NCI-H2107 treated with DMSO at 0.1 percent for 48 hours (cell line): ENCODE measurements around the gene ISCA2.
"Not testable (repeated sequence)": the region's sequence is repeated elsewhere in the genome, so short reads cannot be mapped to it uniquely, and the experiment has no call there.

Source experiments
- DNase-seq: peaks from one replicate; lab custom pipeline; 2025; ENCODE audit not compliant: unreplicated experiment; lab: John Stamatoyannopoulos, UW

ISCA2 gene, protein sequence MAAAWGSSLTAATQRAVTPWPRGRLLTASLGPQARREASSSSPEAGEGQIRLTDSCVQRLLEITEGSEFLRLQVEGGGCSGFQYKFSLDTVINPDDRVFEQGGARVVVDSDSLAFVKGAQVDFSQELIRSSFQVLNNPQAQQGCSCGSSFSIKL

DNA sequence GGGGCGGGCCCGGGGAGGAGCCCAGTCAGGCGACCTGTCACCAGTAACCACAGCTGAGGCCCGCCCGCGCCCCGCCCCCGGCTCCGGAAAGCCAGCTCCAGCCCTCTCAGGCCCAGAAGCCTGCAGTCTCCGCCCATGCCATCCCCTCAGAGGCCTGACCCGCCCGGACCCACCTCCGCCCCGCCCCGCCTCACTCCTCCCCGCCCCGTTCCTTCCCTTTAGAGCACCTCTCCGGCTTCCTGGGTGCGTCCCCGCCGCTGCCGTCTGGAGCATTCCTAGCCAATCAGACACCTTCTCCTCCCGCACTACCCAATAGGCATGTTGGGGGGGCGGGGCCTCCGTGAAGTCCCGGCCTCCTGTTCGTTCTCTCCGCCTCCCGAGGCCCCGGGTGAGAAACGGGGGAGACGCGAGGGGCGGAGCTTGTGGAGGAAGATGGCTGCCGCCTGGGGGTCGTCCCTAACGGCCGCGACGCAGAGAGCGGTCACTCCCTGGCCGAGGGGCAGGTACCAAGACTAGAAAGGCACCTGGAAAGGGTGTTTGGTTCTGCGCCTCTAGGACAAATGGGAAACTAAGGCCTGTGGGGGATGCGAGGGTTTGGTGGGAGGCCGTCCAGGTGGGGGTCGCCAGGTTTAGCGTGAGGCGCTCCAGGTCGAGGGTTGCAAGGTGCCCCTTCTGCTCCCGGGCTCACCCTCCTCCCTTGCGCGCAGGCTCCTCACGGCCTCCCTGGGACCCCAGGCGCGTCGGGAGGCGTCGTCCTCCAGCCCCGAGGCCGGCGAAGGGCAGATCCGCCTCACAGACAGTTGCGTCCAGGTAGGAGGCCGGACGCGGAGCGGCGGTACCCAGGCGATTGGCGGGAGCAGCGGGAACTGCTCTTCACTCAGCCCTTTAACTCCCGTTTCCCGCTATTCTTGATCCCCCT is at the start of gene ISCA2:
ISCA2 (plus strand) TSS at position 423 of the 919 bp plus-strand sequence; CDS start at position 433, 10 bp downstream.
- DNase-seq, result peak; percentile 99

DNA sequence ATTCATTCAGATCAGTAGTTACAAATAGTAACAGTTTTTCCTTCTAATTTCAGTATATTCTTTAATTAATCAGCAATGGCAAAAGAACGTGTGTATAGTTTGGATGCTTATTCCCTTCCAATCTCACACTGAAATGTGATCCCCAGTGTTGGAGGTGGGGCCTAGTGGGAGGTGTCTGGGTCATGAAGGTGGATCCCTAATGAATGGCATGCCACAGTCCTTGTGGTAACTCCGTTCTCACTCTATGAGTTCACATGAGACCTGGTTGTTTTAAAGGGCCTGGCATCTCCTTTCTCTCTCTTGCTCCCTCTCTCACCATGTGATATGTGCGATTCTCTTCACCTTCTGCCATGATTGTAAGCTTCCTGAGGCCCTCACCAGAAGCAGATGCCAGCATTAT is 48.7 kb upstream of the ISCA2 start:
- DNase-seq, result peak; percentile 21

DNA sequence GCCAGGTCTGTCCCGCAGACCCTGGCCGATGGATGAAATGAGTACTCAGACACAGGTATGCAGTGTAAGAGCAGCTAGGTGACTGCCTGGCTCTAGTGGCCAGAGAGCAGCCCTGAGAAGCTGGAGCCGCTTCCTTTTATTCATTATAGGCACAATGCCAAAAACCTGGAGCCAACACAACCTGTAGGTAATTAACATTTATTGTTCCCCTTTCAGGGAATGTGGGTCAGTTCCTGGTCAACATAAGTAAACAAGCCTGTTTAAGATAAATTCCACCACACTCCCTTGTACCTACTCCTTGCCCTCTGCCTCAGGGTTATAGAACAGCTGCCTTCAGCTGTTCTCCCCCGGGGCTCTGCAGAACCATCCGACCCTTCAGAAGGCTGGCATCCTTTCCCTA is 39.2 kb upstream of the ISCA2 start:
- DNase-seq, result not testable (repeated sequence)

DNA sequence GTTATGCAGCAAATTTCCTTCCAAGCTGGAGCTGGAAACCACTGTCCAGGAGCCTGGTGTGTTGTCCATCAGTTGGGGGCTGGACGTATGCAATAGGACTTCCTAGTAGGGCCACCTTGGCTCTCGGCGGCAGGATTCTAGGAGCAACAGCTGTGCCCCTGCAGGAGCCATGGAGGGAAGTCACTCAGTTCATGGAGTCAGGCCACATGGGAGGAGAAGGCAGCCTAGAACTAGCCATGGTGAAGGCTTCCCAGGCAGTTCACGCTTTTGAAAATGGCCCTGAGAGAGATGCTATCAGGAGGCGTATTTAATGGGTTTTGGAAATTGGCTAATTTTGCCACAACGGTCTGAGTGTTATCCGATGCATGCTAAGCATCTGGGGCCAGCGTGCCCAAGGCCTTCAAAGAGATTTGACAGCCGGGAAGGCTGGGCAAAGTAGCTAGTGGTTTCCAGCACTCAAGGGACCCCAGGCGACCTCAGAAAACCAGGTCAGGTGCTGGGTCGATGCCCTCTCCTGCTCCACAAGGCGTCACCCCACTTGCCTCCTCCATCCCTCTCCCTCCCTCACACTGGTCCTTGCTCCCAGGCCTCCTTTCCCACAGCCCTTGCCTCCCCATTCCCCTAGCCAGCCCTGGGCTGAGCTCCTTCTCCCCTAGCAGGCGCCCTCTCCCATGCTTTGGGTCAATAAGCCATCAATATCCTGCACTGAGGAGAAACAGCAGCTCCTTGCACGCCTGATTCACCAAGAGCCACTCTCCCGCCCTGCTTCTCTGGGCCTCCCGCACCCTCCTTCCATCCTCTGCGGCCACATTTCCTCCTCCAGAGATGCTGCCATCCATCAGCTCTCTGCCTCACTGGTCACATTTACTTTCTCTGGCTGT is 36.6 kb upstream of the ISCA2 start:
- DNase-seq, result no peak

DNA sequence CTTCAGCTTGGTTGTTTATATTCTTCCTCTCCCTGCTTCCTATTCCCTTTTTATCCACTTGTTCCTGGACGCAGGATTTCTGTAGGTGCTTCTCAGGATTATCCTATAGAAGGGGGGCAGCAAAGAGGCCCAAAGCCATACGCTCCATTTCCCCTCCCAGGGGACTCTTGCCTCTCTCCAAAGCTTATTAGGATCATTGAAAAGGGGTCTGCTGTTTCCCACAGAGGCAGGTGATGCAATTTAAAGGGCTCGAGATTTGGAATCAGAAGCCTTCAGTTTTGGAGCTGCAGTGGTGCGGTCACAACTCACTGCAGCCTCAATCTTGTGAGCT is 36.0 kb upstream of the ISCA2 start:
- DNase-seq, result peak; percentile 9

DNA sequence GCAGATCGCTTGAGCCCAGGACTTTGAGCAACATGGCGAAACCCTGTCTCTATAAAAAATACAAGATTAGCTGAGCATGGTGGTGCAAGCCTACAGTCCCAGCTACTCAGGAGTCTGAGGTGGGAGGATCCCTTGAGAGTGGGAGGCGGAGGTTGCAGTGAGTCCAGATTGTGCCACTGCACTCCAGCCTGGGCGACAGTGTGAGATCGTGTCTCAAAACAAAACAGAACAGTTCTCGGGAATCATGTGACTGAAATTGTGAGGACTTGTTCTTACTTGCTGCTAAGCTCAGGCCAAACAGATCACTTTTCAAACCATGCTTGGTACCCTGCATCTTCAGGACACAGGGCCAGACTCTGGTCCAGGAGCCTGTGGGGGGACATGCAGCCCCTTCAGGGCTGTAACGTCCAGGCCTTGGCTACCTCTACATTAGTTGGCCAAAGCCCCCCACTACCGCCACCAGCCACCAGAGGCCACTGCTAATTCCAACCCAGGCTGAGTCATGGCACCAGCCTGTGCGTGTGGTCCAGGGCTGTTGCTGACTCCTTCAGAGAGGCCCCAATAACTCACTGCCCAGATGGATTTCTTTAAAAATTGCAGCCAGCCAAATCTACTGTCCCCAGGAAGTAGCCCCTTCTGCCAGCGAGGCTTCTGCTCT is 34.1 kb upstream of the ISCA2 start:
- no peak for DNase-seq

DNA sequence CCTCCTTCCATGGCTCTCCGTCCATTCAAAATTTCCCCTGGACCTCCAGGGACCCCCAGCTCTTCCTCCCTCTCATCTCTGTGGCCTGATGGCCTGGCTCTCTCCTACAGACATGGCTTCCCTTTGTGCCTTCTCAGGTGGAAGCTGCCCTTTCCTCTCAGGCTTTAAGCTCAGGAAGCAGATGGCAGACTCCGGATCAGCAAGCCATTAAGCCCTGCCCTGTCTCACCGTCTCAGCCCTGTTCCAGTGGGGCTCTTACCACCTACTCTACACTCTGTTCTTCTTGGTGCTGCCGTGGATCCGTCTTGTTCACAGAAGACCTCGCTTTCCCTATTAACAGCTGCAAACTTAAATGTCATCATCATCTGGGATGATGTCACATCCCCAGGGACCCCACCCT is 33.6 kb upstream of the ISCA2 start:
- no peak for DNase-seq

DNA sequence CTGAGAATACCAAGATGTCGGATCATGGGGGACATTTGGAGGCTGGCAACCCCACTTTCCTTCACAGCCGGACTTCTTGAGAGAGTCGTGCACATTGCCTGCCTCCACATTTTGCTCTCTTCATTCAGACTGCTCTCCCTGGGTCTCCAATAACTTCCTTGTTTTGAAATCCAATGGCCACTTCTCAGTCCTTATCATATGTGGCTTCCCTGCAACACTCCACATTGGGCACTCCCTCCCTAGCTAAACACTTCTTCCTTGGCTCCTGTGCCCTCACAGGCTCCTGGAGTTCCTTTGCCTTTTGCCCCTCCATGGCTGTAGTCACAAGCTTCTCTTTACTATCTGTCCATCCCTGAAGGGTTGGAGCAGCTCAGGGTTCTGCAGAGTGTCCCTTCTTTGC is 30.6 kb upstream of the ISCA2 start:
- DNase-seq, result no peak

DNA sequence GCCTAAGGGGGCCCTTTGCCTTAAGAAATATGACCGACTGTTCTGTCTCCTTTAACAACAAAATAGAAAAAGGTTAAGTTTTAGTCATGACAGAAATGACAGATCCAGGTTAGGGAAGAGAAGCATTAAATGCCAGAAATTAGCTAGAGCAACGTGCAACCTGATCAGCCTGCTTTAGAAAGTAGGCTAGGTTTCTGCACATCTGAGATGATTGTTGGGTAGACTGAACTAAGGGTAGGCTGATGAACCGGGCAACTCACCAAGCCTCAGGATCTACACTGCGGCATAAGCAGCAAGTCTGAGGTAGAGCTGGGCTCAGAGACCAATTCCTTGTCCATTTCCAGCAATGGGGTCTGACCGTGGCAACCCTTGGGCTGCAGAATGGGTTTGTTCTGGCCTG is 29.9 kb upstream of the ISCA2 start:
- no peak for DNase-seq

DNA sequence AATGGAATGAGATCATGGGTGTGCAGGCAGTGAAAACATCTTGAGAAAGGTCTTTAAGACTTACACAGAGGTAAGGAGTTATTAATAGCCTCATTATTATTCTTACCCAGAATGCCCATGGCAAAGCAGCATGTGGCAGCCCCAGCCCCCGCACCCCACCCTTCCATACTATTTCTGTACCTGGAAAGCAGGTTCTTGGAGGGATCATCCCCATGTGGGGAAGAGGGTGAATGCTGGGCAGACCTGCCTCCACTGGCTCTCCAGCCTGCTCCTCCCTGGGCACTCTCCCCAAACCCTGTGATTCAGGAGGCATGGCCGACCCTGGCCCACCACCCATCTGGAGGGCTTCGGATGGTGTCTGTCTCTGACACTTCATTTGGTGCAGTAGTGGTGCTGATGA is 28.8 kb upstream of the ISCA2 start:
- no peak for DNase-seq

DNA sequence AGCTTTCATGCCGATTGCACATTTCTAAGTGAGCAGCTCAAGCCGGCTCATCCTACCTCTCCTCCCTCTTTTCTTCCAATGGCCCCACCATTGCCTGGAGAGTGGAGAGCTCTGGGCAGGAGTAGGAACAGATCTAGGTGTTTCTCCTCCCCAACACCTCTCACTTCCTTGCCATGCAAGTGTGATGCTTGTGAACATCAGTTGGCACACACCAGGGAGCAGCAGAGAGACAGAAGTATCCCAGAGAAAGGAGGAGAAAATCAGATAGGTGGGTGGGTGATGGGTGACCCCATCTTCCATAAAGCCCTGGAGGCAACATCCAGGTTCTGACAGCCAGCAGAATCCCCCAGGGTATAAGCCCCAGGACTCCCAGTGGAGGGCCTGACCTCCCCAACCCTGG is 28.2 kb upstream of the ISCA2 start:
- no peak for DNase-seq

DNA sequence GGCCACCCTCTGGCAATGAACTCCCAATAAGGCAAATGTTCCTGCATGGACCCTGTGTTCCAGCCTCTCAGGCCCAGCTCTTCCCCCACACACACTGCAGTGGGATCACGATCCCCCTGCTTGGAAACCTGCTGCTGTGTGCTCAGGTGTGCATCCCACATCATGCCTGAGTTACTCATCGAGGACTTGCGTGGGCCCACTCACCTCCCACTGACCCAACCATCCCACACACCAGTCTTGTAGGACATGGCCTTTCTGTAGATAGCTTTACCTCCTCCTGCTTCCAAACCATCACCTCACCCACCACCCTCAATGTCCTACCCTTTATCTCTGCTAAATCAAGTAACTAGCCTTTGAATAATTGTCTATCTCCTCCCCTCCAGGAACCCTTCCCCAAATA is 25.1 kb upstream of the ISCA2 start:
- DNase-seq, result no peak

DNA sequence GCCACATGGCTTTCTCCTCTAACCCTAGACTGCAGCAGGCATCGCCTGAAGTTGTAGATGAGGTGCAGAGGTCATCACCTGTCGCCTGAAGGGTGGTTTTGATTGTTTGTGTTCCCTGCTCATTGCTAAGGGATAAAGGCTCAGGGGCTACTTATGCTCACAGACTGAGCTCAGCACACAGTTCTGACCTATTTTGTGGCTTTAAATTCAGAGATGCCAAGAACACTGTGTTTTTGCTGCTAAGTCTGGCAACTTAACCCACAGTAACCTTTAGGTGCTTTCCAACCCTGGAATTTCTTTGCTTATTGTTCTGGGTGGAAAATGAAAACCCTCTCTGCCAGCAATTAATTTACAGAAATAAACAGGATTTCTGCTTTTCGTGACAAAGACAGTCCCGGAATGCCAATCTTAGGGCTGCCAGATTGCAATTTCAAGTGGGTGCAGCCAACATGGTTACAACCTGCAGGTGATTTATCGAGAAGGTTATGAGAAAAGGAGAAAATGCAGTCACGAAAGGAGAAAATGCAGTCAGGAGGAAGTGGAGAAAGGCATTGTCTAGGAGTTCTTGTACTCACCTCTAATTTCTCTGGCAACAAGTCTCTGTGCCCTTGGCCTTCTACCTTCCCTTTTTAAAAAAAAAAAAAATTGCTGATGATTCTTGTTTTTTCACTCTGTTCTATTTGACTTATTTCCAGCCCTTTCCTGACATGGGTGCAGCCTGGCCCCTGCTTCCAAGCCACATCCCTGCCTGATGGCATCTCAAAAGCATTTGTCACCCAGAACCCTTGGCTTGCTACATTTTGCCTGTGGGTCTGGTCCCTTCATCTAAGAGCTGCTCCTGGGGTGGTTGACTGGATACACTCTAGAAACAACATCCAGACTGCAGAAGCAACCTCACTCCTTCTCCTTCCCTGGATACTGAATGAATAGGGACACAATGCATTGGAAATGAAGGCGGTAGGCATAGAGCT is 23.7 kb upstream of the ISCA2 start:
- DNase-seq, result no peak

DNA sequence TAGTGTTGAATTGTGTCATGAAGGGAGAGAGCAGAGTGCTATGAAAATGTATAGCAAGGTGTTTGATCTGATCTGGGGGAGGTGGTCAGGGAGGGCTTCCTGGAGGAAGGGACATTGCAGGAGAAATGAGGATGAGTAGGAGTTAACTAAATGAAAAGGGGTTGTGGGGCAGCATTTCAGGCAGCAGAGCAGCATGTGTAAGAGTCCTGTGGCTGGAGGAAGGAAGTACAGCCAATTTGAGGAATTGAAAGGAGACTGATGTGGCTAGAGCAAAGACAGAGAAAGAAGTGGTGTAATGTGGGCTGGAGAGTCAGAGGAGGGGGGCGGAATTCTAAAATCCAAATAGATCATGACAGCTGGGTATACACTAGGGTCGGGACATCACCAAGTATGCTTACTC is 21.0 kb upstream of the ISCA2 start:
- DNase-seq, result no peak

DNA sequence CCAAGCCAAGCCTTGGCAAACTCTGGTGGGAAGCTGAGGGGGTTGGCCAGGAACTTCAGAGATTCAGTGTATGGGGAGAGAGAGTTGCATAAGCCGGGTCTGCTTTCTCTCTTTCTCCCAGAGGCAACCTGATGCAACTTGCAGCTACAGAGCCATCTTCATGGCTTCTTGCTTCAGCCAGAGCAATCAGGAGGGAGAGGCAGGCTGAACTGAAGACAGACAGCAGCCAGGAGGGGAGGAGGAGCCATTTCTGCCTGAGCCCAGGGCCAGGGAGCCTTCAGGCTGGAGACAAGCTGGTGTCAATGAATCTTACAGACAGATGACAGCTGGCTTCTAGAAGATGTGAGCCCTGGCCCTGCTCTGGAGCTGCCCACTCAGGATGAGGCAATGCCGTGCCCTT is 19.2 kb upstream of the ISCA2 start:
- DNase-seq, result no peak

DNA sequence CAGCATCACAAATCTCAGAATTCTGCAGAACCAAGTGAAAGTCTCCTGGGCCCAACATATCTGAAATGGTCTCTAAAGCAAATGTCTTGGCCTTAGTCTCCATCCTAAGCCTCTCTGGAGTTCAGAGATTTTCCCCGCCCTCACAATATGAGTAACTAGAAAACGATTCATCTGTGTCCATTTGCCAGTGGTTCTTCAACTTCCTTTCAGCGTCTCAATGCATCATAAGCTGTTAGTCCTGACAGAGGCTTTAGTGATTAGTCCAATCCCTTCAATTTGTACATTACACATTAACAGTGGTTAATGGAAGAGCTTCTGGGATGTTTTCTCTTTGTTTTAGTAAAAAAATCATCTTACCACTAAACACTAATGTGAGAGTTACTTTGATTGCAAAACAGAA is 17.9 kb upstream of the ISCA2 start:
- DNase-seq, result no peak

DNA sequence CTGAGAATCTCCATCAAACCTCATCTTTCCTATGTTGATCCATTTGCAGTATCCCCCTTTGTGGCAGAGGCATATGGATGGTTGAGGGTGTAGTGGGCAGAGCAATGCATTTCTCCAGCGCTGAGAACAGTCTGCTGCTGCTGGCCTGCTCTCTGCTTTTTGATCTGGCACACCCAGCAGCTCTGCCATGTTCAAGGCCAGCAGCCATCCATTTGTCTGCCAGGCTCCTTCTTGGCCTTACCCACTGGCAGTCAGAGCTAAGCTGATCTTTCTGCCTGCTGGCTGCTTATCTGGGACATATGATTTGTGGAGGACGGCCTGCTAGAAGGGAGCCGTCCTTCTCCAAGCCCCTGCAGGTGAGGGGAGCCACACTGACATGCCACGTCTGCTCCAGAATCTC is 17.5 kb upstream of the ISCA2 start:
- no peak for DNase-seq

DNA sequence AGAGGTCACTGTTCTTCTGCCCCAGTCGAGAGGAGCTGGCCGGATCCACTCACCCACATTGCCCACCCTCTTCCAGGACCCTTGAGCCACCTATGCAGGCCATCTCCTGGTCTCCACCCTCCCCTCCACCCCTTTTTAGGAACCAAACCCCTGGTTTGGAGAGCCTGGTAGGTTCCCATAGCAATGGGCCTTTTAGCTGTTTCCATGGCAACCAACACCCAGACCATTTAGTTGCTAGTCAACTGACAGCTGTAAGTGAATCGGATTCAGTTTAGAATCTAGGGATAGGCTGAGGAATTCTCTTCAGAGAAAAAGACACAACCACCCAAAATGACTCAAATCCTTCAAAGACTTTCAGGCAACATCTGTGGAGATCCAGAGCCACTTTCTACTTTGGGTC is 17.0 kb upstream of the ISCA2 start:
- no peak for DNase-seq

DNA sequence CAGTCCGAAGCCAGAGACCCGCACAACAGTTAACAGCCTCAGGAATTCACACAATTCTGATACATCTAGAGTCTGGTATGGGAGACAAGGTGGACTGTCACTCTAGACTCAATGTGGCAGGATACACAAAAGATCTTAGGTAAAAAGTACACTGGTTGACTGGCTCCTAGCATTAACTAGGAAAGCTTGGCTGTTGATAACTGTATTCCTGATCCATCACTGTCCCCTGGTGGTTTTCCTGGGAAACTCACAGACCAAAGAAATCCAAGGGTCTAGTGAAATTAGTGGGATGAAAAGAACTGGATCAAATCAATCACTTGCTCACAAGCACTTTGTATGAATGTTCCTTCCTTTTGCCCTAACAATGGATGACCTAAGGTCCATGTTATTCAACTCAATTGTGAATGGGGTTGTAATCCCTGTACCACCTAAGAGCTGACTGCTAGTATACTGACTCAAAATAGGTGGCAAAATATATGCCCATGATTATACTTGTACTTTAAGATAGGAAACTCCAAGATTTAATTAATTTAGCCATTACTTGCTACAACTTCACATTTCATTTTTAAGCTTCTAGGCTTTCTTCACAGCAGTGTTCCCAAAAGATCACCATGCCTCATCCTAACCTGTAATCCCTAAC is 14.4 kb upstream of the ISCA2 start:
- DNase-seq, result peak; percentile 44

DNA sequence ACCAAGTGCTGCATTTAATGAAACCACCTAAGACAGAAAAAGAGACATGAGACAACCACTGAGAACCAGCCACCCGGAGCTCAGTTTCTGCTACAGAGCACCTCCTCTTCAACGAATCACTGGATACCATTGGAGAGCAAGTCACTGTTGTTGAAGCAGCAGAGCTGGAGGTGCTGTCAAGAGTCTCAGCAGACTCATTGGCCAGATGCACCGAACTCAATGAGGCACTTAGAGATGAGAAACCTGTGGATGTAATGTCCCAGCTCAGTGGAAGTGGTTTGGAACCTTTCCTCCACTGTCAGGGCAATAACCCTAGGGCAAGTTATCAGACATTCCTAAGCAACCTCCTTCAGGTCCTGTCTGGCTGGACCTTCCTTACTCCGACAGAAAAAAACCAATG is 13.5 kb upstream of the ISCA2 start:
- no peak for DNase-seq
